Measurements from ENCODE around the gene TRRAP. TPM values are rescaled to one million over a fixed set of nuclear protein-coding genes. Genes with fewer than 3 reads are reported as not detected.
A peak's percentile ranks its signal among the peaks of the same experiment; 100 is the strongest.
"Not testable (repeated sequence)": the region's sequence is repeated elsewhere in the genome, so short reads cannot be mapped to it uniquely, and the experiment has no call there.

TRRAP gene
- total RNA-seq, 3 donors from 2014 or later, result 24.6 to 39.0 (median 38.9) TPM

- Histone ChIP-seq H3K4me1 (no peaks in the 10 kb centered on the region), H3K27me3 (no peaks in the 10 kb centered on the region), H3K9me3 (no peaks in the 10 kb centered on the region), H3K27ac (no peak overlapping the region), H3K36me3 (no peaks in the 10 kb centered on the region), H3K4me3 (no peak overlapping the region)
- intact Hi-C loops (cut with DNase I; ENCODE audit: low total_unique reads), result no loop called here
- no peak for DNase-seq (ENCODE audit: low spot score in 2 of 2)
- TF ChIP-seq CTCF (IDR thresholded peaks at IDR 0.05) (no peak), POLR2A (IDR thresholded peaks at IDR 0.05) (no peak), POLR2AphosphoS5 (IDR thresholded peaks at IDR 0.05) (no peak)
Observed at GRCh38 chr7:99041526-99041925, 163.2 kb downstream of the TRRAP start.

GRCh38 chr7:99042957-99043356, 164.6 kb downstream of the TRRAP start:
- no peaks in the 10 kb centered on the region for H3K27me3 ChIP-seq
- peak overlapping the region; percentile 8 to 29 for H3K27ac ChIP-seq
- no peak for DNase-seq (ENCODE audit: low spot score in 2 of 2)
- peaks cover 8% of the 10 kb centered on the region for H3K36me3 ChIP-seq
- no peaks in the 10 kb centered on the region for H3K9me3 ChIP-seq
- no peak for TF ChIP-seq CTCF (IDR thresholded peaks at IDR 0.05)
- no peak for TF ChIP-seq POLR2A (IDR thresholded peaks at IDR 0.05)
- no peaks in the 10 kb centered on the region for H3K4me1 ChIP-seq
- H3K4me3 ChIP-seq, result no peak overlapping the region
- intact Hi-C loops (cut with DNase I; ENCODE audit: low total_unique reads), result no loop called here

- intact Hi-C loops (cut with DNase I; ENCODE audit: low total_unique reads); H3K4me3 ChIP-seq; H3K4me1 ChIP-seq; H3K9me3 ChIP-seq; DNase-seq (ENCODE audit: low spot score in 2 of 2); H3K27me3 ChIP-seq; H3K27ac ChIP-seq; H3K36me3 ChIP-seq: not testable (repeated sequence)
Observed at GRCh38 chr7:99044858-99045257, 166.5 kb downstream of the TRRAP start.

GRCh38 chr7:99046262-99046661, 167.9 kb downstream of the TRRAP start:
- H3K4me3 ChIP-seq; H3K36me3 ChIP-seq; DNase-seq (ENCODE audit: low spot score in 2 of 2); H3K27ac ChIP-seq; H3K4me1 ChIP-seq; H3K9me3 ChIP-seq; H3K27me3 ChIP-seq; intact Hi-C loops (cut with DNase I; ENCODE audit: low total_unique reads): not testable (repeated sequence)

GRCh38 chr7:99046722-99047121, 168.4 kb downstream of the TRRAP start:
- Histone ChIP-seq H3K4me3 (no peak overlapping the region), H3K27me3 (no peaks in the 10 kb centered on the region), H3K4me1 (no peaks in the 10 kb centered on the region), H3K27ac (no peak overlapping the region), H3K36me3 (peaks cover 8% of the 10 kb centered on the region), H3K9me3 (no peaks in the 10 kb centered on the region)
- DNase-seq (ENCODE audit: low spot score in 2 of 2), result no peak
- intact Hi-C loops (cut with DNase I; ENCODE audit: low total_unique reads), result no loop called here
- TF ChIP-seq POLR2AphosphoS5 (IDR thresholded peaks at IDR 0.05), result no peak
- TF ChIP-seq CTCF (IDR thresholded peaks at IDR 0.05), result no peak
- TF ChIP-seq POLR2A (IDR thresholded peaks at IDR 0.05), result no peak

GRCh38 chr7:99047526-99048077, 169.3 kb downstream of the TRRAP start:
- Histone ChIP-seq H3K4me3 (no peak overlapping the region), H3K27ac (no peak overlapping the region), H3K4me1 (no peaks in the 10 kb centered on the region), H3K9me3 (no peaks in the 10 kb centered on the region), H3K36me3 (peaks cover 8% of the 10 kb centered on the region), H3K27me3 (no peaks in the 10 kb centered on the region)
- intact Hi-C loops (cut with DNase I; ENCODE audit: low total_unique reads), result no loop called here
- DNase-seq (ENCODE audit: low spot score in 2 of 2), result no peak
- TF ChIP-seq POLR2A (IDR thresholded peaks at IDR 0.05) (no peak), CTCF (IDR thresholded peaks at IDR 0.05) (no peak), POLR2AphosphoS5 (IDR thresholded peaks at IDR 0.05) (no peak)
